NCI-H524 treated with DMSO at 0.1 percent for 48 hours (cell line): ENCODE results near the gene PSTPIP1.

ENCODE experiments used
- DNase-seq: peaks from one replicate; lab custom pipeline; 2025; lab: John Stamatoyannopoulos, UW

PSTPIP1 gene

DNA sequence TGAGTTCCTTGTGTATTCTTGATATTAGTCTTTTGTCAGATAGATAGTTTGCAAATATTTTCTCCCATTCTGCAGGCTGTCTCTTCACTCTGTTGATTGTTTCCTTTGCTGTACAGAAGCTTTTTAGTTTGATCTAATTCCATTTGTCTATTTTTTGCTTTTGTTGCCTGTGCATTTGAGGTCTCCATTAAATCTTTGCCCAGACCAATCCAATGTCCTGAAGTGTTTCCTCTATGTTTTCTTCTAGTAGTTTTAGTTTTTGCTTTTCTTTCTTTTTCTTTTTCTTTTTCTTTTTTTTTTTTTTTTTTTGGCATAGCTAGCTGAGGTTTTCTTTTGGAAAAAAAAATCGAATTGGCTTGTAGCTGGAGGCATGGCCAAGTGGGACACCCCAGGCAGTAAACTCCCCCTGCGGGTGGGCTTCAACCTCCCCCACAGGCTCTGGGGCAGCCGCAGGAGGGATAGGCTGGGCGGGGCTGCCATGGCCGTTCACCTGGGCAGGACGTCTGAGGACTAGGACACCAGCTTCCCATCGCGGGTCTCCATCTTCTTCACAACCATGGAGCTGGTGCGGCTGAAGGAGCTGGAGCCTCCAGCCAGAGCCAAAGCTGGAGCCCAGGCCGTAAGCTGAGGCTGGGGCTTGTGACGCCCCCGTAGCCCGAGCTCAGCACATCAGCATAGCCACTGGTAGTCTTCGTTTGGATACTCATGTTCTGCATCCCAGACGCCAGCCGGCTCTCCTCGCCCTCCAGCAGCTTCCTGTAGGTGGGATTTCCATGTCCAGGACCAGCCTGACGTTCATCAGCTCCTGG, 16.2 kb upstream of the PSTPIP1 start:
- no peak for DNase-seq

DNA sequence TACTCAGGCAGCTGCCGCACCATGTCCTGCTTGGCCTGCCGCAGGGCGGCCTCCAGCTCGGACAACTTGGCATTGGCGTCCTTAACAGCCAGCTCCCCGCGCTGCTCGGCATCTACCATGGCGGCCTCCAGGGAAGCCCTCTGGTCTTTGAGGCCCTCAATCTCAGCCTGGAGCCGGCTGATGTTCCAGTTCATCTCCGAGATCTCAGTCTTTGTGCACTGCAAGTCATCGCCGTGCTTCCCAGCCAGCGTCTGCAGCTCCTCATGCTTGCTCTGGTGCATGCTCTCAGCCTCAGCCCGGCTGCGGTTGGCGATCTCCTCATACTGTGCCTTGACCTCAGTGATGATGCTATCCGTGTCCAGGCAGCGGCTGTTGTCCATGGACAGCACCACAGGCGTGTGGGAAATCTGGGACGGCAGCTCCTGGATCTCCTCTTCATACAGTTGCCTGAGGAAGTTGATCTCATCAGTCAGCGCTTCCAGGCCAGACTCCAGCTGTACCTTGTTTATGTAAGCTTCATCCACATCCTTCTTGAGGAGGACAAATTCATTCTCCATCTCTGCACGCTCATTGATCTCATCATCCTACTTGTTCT, 15.5 kb upstream of the PSTPIP1 start:
- DNase-seq, result no peak

DNA sequence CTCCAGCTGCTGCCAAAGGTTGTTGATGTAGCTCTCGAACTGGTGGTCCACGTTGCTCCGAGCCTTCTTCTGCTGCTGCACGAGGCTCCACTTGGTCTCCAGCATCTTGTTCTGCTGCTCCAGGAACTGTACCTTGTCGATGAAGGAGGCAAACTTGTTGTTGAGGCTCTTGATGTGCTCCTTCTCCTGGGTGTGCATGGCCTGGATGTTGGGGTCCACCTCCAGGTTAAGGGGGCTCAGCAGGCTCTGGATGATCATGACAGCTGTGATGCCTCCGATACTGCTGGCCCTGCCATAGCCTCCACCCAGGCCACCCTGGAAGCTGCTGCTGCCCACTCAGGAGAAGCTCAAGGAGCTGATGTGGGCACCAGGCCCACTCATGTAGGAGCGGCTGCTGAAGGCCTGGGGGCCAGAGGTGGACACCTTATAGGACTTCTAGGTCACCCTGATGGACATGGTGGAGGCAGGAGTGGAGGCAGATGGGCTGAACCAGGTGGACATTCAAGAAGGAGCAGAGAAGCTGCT, 14.9 kb upstream of the PSTPIP1 start:
- DNase-seq, result no peak

DNA sequence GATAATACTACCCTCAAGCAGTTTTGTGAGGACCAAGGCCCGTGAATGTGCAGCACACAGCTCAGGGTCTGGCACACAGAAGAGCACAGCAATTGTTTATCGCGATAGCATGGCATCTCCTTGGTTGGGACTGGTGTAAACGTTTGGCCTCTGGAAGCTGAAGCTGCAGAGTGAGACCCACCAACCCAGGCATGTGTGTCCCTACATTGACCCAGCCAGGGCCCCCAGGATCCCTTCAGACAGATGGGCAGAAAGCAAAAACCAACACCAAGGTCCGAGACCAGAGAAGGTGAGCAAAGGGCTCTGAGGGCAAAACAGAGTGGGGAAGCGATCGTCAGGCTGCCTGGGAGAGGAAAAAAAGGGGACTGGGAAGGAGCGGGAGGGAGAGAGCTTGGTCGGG, 12.6 kb upstream of the PSTPIP1 start:
- no peak for DNase-seq

DNA sequence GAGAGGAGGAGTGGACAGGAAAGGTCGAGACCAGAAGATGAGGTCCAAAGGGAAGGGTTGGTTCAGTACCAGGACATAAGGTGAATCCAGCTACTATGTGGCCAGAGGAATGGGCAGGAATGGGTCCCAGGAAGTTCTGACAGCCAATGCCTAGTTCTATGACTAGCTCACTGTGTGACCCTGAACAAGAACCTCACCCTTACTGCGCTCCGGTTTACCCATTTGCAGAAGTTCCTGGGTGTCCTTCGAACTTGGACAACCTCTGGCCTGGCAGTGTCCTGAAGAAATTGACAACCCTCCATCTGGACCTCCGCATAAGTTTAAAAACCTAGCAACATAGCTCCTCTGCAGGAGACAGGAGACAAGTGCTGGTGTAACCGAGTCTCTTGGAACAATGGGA, 12.2 kb upstream of the PSTPIP1 start:
- DNase-seq, result no peak

- no peak for DNase-seq
Observed at GRCh38 chr15:76983590-76984375, 11.1 kb upstream of the PSTPIP1 start.

GRCh38 chr15:76986743-76987142, 8.2 kb upstream of the PSTPIP1 start:
- DNase-seq, result no peak

DNA sequence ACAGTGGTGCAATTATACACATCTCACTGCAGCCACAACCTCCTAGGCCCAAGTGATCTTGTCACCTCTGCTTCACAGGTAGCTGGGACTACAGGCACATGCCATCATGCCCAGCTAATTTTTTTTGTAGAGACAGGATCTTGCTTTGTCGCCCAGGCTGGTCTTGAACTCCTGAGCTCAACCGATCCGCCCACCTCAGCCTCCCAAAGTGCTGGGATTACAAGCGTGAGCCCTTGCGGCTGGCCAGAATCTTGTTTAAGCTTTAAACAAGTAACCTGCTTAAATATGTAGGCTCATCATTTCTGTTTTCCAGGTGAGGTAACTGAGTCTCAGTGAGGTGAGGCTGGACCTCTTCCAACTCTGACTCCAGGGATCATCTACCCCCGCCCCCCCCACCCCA, 7.7 kb upstream of the PSTPIP1 start:
- DNase-seq, result no peak

- no peak for DNase-seq
Observed at GRCh38 chr15:76987896-76988860, 6.7 kb upstream of the PSTPIP1 start.

GRCh38 chr15:76988867-76989780, 5.8 kb upstream of the PSTPIP1 start:
- no peak for DNase-seq

GRCh38 chr15:76991048-76991447, 3.9 kb upstream of the PSTPIP1 start:
- no peak for DNase-seq

- DNase-seq, result no peak
Observed at GRCh38 chr15:76991741-76992645, 2.9 kb upstream of the PSTPIP1 start.

GRCh38 chr15:76993114-76993725, 1.7 kb upstream of the PSTPIP1 start:
- DNase-seq, result no peak

DNA sequence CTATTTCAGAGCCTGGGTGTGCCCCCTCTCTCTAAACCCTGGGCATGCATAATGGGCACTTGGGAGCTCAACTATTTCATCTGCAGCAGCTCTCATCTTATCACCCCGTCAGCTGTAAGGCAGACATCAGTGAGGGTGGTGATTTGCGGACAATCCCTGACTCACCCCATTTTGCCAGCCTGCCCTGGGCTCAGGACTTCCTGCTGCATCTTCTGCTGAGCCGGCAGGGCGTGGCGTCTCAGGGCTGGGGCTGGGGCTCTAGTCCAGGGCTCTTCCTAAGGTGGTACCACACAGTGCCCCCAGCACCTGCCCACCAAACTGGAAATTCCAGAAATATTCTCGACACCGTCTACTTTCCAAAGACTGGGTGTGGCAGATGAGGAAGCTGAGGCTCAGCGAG, 925 bp upstream of the PSTPIP1 start:
- DNase-seq, result no peak

DNA sequence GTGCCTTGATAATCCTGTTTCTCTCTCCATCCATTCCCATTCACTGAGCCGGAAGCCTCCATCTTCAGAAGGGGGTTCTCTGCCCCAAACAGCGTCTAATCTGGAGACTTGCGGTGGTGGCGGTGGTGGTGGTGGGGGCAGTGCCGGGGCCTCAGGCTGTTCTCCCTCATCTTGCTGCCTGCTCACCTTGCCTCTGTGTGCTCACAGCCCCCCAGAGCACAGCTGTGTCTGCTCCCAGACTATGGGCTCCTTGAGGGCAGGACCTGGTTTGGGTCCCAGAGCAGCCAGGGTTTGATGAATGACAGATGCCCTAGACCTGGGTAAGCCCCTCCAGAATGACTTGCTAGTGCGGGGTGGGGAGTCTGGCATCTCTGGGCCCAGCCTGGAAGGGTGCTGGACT, 430 bp upstream of the PSTPIP1 start:
- no peak for DNase-seq

- DNase-seq, result no peak
Observed at GRCh38 chr15:76996076-76996525, 1.2 kb downstream of the PSTPIP1 start.

DNA sequence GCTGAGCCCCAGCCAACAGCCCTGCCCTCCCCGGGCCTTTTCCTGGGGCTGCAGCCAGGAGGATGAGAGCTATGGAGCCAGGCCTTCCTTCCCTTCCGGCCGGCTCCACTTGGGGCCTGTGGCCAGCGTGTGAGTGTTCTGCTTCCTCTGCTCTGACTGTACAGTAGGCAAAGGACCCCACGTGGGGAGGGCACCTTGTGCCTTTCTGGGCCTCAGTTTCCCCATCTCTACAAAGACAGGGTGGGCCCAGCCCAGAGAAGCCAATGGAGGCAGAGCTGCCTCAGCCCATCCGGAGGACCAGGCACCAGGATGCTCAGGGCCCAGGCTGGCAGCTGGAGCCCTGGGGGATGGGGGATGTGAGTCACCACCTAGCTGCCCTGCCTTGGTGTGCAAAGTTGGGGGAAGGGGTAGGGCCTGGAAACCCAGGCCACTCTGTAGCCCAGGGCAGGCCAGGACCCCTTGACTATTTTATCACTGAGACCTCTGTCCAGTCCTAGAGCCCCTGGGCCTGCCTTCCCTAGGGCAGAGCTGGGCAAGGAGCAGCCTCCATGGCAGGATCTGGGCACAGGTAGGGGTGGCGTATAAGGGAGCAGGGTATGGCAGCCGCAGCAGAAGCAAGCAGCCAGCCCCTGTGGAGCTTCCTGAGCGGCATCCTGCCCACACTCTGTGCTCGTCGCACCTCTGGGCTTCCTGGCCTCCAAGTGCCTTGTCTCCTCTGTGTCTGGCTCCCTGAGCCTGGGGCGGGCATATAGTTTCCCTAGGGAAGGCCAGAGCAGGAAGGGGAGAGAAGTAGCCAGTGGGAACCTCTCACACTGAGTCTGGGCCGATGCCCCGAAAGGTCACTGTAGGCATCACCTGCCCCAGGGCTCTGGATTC, 1.8 kb downstream of the PSTPIP1 start:
- no peak for DNase-seq
